ENCODE data around the gene SLC9C2.

- no peak for TF ChIP-seq CTCF (IDR thresholded peaks at IDR 0.05)
- TF ChIP-seq POLR2A (IDR thresholded peaks at IDR 0.05): no peak
These were observed 120.2 kb downstream of the SLC9C2 start for GRCh38 chr1:173482683-173483082.
